Stimulated activated CD8-positive, alpha-beta memory T cell treated with anti-CD3 and anti-CD28 coated beads, Interleukin-7, amount 100 ng/mL, for 1 hour (primary cell): ENCODE results near the gene YJEFN3.

Experiments used
- DNase-seq, 2 donors: peaks; one replicate each; pipeline ENCODE4 v3.0.0-alpha.2; 2020; ENCODE audit warnings: low read depth in 2 of 2

YJEFN3 gene, protein sequence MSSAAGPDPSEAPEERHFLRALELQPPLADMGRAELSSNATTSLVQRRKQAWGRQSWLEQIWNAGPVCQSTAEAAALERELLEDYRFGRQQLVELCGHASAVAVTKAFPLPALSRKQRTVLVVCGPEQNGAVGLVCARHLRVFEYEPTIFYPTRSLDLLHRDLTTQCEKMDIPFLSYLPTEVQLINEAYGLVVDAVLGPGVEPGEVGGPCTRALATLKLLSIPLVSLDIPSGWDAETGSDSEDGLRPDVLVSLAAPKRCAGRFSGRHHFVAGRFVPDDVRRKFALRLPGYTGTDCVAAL

GRCh38 chr19:19528721-19529490 lies at the start of gene YJEFN3:
Gene YJEFN3, plus strand, starts transcription at chr19:19528911. Its CDS starts 22 bp downstream, at chr19:19528933.
- no peak for DNase-seq

DNA sequence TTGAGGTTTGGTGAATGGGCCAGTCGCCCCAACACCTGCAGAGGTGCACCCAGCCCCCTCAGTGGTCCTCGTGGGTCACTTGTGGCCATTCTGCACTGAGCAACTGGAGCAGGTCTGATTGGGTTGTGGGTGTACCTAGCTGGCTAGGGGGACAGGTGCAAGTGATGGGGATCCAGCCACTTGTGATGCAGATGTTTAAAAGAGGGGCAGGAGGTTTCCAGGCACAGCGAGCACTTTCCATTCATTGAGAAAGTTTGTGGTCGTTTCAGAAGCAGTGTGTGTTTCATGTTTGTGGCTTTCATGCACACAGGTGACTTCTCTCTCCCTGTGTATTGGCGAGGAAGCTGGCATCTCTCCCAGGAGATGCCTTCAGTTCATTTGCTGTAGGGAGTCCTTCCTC lies 48.0 kb upstream of the YJEFN3 start:
- no peak for DNase-seq

- DNase-seq, result no peak
Observed at GRCh38 chr19:19482809-19483596, 45.7 kb upstream of the YJEFN3 start.

DNA sequence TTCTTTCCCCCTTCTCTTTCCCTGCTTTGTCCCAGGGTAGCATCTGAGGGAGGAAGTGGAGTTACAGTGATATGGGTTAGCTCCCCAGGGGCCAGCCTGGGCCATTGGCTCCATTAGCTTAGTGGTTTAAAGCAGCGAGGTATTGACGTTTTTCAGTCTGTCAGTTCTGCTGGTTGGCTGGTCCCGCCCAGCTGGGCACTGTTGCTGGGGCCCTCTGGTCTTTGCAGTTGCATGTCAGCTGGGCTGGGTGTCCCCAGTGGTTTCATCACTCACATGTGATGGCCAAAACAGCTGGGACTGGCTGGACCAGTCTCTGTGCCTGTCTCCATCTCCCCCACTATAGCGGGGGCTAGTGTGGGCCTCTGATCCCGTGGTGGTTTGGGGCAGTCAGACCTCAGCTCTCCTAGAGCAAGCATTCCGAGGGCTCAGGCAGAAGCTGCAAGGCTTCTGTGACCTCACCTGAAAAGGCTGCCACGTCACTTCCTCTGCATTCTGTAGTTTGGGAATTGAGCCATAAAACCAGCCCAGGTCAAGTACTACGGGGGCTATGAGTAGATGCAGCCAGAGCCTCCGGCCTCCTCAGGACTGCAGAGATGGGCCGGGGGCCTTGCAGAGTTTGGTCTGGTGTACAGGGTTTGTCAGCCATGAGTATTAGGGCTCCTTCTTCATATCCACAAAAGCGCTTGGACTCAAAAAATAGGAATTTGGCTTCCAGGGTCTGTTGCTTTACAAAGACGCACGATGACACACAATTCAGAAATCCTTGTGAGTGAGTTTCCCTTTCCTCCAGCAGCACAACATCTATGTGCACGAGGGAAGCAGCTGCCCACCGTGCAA lies 43.3 kb upstream of the YJEFN3 start:
- DNase-seq, result no peak

GRCh38 chr19:19485998-19486290 lies 42.8 kb upstream of the YJEFN3 start:
- no peak for DNase-seq

GRCh38 chr19:19486343-19487076 lies 42.2 kb upstream of the YJEFN3 start:
- no peak for DNase-seq

DNA sequence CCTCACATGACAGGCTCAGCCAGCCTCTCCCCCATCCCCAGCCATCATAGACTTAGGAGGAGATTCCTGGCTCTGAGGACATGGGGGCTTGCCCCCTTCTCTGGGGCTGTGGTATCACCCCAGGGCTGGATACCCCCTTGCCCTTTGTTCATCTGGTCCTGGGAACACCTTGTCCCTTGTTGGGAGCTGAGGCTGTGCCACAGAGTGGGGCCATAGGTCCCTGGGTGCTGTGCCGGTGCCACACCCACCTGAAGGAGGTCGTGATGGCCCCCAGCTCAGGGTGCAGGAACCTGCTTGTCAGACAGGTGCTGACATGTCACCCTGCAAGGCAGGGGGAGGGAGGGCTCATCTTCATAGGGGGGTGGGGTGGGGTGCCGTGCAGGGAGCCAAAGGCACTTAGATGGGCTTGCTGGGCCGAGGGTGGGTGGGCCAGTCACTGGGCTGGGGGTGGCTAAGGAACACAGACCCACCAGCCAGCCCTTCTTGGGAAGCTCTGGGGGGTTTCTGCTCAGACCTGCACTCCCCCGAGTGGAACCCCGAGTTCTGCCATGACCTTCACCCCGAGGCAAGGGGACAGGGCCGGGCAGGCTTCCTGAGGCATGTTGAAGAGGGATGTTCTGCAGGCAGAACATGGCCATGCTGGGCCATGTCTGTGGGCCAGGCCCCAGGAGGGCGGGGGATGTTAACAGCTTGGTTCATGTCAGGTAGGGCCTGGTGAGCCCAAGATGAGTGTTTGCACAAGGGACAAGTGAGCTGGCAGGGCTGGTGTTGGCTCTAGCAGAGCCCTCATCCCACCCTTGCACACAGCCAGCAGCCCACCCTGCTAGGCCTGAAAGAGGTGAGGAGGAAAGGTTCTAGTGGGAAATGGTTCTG lies 41.4 kb upstream of the YJEFN3 start:
- no peak for DNase-seq

DNA sequence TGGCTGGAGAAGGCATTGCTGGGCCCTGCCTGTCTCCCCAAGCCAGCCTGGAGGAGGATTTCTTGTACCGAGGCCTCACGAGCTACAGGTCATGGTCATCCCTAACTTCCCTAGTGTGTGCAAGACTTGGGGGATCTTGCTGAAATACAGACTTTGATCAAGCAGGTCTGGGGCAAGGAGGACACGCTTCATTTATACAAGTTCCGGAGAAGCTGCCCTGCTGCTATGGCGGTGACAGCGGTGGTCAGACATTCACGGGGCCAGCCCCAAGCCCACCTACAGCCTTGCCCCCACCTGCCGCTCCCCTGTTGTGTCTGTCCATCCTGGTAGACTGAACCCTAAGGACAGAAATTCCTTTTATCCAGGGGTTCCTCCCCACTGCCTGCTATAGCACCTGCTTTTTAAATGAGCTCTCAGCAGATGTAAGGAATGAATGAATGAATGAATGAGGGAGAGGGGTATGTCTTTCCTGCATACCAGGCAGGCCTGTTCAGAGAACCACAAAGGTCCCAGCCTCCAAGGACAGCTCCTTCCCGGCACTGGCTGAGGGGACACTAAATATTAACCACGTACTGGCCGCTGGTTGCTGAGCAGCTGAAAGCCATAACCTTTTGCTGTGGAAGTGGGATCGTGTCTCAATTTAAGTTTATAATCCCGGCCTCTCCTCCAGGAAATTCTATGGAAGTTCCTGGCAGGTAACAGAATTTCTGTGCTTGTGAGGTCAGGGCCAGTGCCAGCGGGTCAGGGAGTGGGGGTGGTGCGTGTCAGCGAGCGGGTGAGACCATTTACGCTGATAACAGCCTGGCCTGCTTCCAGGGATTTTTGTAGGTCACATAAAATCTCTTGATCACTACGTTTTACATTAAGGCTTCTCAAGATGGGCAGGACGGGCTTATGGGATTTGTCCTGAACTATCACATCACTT lies 40.5 kb upstream of the YJEFN3 start:
- no peak for DNase-seq

- peak; percentile 64 to 69 for DNase-seq
Observed at GRCh38 chr19:19488875-19489690, 39.6 kb upstream of the YJEFN3 start.

GRCh38 chr19:19489804-19490204 lies 38.9 kb upstream of the YJEFN3 start:
- no peak for DNase-seq

GRCh38 chr19:19490214-19490968 lies 38.3 kb upstream of the YJEFN3 start:
- DNase-seq, result peak; percentile 66 to 70

DNA sequence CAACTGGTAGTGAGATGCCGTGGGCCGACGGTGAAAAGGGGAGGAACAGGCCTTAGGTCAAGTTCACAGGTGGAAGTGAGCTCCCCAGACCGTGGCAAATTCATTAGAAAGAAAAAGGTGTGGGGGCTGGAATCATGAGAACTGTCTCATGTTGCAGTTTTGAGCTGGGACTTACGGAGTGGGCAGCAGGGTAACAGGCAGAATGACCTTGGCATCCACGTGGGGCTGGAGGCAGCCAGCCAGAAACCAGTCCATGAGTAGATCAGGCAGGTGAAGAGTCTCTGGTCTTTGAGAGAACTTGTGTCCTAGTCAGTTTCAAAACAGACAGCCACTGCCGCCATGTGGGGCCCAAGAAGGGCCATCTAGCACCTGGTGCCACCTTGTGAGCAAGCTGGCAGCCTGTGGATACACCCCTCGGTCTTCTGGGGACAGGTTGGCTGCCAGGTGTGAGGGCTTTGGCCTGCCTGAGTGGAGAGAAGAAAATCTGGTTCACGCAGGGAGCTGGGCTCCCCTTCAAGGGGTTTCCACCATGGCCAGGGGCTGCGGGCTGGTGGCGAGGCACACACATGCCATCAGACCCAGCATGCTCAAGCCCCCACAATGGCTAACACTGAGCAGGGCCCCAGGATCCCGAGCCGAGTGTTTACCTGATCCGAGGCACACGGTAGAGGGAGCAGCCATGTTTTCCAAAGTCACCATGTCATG lies 37.2 kb upstream of the YJEFN3 start:
- no peak for DNase-seq

DNA sequence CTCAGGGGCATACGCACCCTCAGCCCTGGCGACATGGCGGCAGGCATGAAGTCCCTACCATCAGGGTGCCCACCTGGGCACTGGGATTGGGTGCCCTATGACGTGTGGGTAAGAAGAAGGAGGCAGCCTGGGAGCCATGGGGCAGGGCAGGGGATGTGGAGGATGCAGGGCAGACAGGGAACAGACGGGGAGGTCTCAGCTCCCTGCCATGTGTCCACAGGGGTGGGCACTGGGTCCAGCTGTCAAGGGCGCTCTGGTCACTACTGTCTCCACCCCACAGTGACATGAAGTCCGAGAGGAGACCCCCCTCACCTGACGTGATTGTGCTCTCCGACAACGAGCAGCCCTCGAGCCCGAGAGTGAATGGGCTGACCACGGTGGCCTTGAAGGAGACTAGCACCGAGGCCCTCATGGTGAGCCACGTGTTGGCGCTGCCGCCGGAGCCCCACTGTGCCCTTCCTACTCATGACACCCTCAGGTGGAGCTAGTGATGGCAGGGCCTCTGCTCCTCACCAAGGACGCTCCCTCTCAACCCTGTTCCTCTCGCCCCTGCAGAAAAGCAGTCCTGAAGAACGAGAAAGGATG lies 36.6 kb upstream of the YJEFN3 start:
- no peak for DNase-seq

- no peak for DNase-seq
Observed at GRCh38 chr19:19493841-19494546, 34.7 kb upstream of the YJEFN3 start.
